IMR-90 (cell line): Measurements from ENCODE around the gene CWC22. TPM values are rescaled to one million over a fixed set of nuclear protein-coding genes. Genes with fewer than 3 reads are reported as not detected.

Experiments
- ATAC-seq: fragments of 200-7000 bp; cut with Tn5 transposase; 2 replicates; pipeline ENCODE4 v1.9.1; 2020; ENCODE audit warnings: low read depth, mild to moderate bottlenecking, moderate library complexity
- BruUV-seq: library from RNA; stranded (reverse); fragments of 400-500 nt; replicated peaks from 2 replicates; lab custom pipeline; 2021; lab: Mats Ljungman, UMichigan
- CTCF ChIA-PET: fragments of 300-600 bp; formaldehyde crosslinking; extraction: SDS; loops from one replicate; lab custom pipeline; 2021; ENCODE audit warnings: antibody characterized with exemption; lab: Yijun Ruan, JAX
- POLR2A ChIA-PET: fragments of 300-600 bp; sonication (Branson Sonifier 250); formaldehyde crosslinking; loops from one replicate; lab custom pipeline; 2022; ENCODE audit warnings: antibody characterized with exemption; ENCODE audit not compliant: unreplicated experiment; lab: Charles Lee
- DNase-seq: peaks from one replicate; pipeline ENCODE4 v3.0.0; 2013
- H2AFZ ChIP-seq: replicated peaks from 2 replicates; pipeline ENCODE3; 2013; ENCODE audit warnings: low read length, mild to moderate bottlenecking; ENCODE audit not compliant: poor library complexity
- H2AK5ac ChIP-seq: 2 replicates; pipeline ENCODE4 v1.6.1; 2013; ENCODE audit warnings: low read depth, low read length, inconsistent platforms
- H2AK9ac ChIP-seq: replicated peaks from 2 replicates; pipeline ENCODE3; 2013; ENCODE audit warnings: mild to moderate bottlenecking, low read depth, low read length, moderate library complexity; ENCODE audit not compliant: poor library complexity
- H2BK120ac ChIP-seq: 2 replicates; pipeline ENCODE4 v1.6.1; 2013; ENCODE audit warnings: low read depth, low read length, inconsistent platforms
- H2BK15ac ChIP-seq: 3 replicates; pipeline ENCODE4 v1.6.1; 2013; ENCODE audit warnings: low read depth, low read length, inconsistent platforms
- H2BK20ac ChIP-seq: 2 replicates; pipeline ENCODE4 v1.6.1; 2013; ENCODE audit warnings: low read depth, mild to moderate bottlenecking, inconsistent platforms, low read length, moderate library complexity
- H2BK5ac ChIP-seq: 2 replicates; pipeline ENCODE4 v1.6.1; 2013; ENCODE audit warnings: mild to moderate bottlenecking, low read depth, low read length, inconsistent platforms; ENCODE audit not compliant: poor library complexity, severe bottlenecking
- H3K14ac ChIP-seq: replicated peaks from 2 replicates; pipeline ENCODE4 v1.6.1; 2013; ENCODE audit warnings: low read depth, low read length, inconsistent platforms
- H3K18ac ChIP-seq: 2 replicates; pipeline ENCODE4 v1.6.1; 2013; ENCODE audit warnings: low read depth, low read length, control low read depth
- H3K23ac ChIP-seq: 2 replicates; pipeline ENCODE4 v1.6.1; 2013; ENCODE audit warnings: low read depth, low read length, inconsistent platforms
- H3K27ac ChIP-seq: 2 replicates; pipeline ENCODE4 v1.5.1; 2013; ENCODE audit warnings: mild to moderate bottlenecking, control low read depth, low read length; ENCODE audit not compliant: insufficient read depth
- H3K27me3 ChIP-seq: 2 replicates; pipeline ENCODE4 v1.6.1; 2013; ENCODE audit warnings: low read length; ENCODE audit not compliant: control insufficient read depth, insufficient read depth
- H3K36me3 ChIP-seq: 2 replicates; pipeline ENCODE4 v1.6.1; 2013; ENCODE audit warnings: low read length, mixed read lengths; ENCODE audit not compliant: control insufficient read depth, insufficient read depth
- H3K4ac ChIP-seq: 2 replicates; pipeline ENCODE4 v1.6.1; 2013; ENCODE audit warnings: low read depth, low read length, inconsistent platforms
- H3K4me1 ChIP-seq: 2 replicates; pipeline ENCODE4 v1.6.1; 2013; ENCODE audit warnings: low read length, mixed read lengths; ENCODE audit not compliant: control insufficient read depth, insufficient read depth
- H3K4me2 ChIP-seq: 2 replicates; pipeline ENCODE4 v1.6.1; 2013; ENCODE audit warnings: low read depth, mild to moderate bottlenecking, control low read depth, low read length, moderate library complexity
- H3K4me3 ChIP-seq: 2 replicates; pipeline ENCODE4 v1.5.1; 2013; ENCODE audit warnings: low read depth, mild to moderate bottlenecking, control low read depth, low read length, moderate library complexity; ENCODE audit not compliant: insufficient read depth
- H3K56ac ChIP-seq: 2 replicates; pipeline ENCODE4 v1.6.1; 2013; ENCODE audit warnings: low read length, inconsistent platforms; ENCODE audit not compliant: insufficient read depth; ENCODE audit errors: extremely low read depth
- H3K79me1 ChIP-seq, 2 experiments: 2 replicates each; pipeline ENCODE4 v1.6.1; 2013; ENCODE audit warnings: low read length in 2 of 2, inconsistent platforms in 1 of 2, low read depth in 1 of 2
- H3K9ac ChIP-seq: 2 replicates; pipeline ENCODE4 v1.6.1; 2013; ENCODE audit warnings: low read depth, low read length, control low read depth
- H3K9me1 ChIP-seq: 2 replicates; pipeline ENCODE4 v1.6.1; 2013; ENCODE audit warnings: low read length, inconsistent platforms; ENCODE audit not compliant: insufficient read depth
- H3K9me3 ChIP-seq: 2 replicates; pipeline ENCODE4 v1.6.1; 2013; ENCODE audit warnings: low read length; ENCODE audit not compliant: control insufficient read depth, insufficient read depth
- H4K20me1 ChIP-seq: 2 replicates; pipeline ENCODE4 v1.6.1; 2013; ENCODE audit warnings: low read length, inconsistent platforms; ENCODE audit not compliant: insufficient read depth
- H4K5ac ChIP-seq: 2 replicates; pipeline ENCODE4 v1.6.1; 2013; ENCODE audit warnings: mild to moderate bottlenecking, low read depth, low read length, control low read depth
- H4K8ac ChIP-seq, 2 experiments: 2 replicates each; pipeline ENCODE4 v1.6.1; 2013; ENCODE audit warnings: low read depth in 2 of 2, low read length in 2 of 2, control low read depth in 1 of 2, inconsistent platforms in 1 of 2
- H4K91ac ChIP-seq: 2 replicates; pipeline ENCODE4 v1.6.1; 2013; ENCODE audit warnings: low read depth, low read length, inconsistent platforms; ENCODE audit not compliant: insufficient read depth
- BHLHE40 ChIP-seq: fragments of 150-350 bp; IDR thresholded peaks from 2 replicates; pipeline ENCODE4 v1.6.1; 2016; ENCODE audit warnings: mild to moderate bottlenecking, low read depth, low read length
- CEBPB ChIP-seq: IDR thresholded peaks from 2 replicates; pipeline ENCODE4 v1.6.1; 2012; ENCODE audit warnings: low read depth, low read length, improper control_type of control experiment
- CHD1 ChIP-seq: IDR thresholded peaks from 2 replicates; pipeline ENCODE4 v1.6.1; 2012; ENCODE audit warnings: low read depth, low read length, improper control_type of control experiment
- CTCF ChIP-seq: conservative IDR thresholded peaks from 2 replicates; pipeline ENCODE4 v1.5.1; 2012; ENCODE audit warnings: mild to moderate bottlenecking, low read depth, low read length, improper control_type of control experiment
- ELK1 ChIP-seq: fragments of 150-350 bp; IDR thresholded peaks from 2 replicates; pipeline ENCODE4 v1.6.1; 2016; ENCODE audit warnings: low read depth, mild to moderate bottlenecking, low read length, moderate library complexity, borderline replicate concordance
- FOS ChIP-seq: fragments of 150-350 bp; IDR thresholded peaks from 2 replicates; pipeline ENCODE4 v1.6.1; 2016; ENCODE audit warnings: low read depth, low read length
- MAFK ChIP-seq: IDR thresholded peaks from 2 replicates; pipeline ENCODE4 v1.6.1; 2012; ENCODE audit warnings: low read depth, low read length, improper control_type of control experiment
- MAZ ChIP-seq: IDR thresholded peaks from 2 replicates; pipeline ENCODE4 v1.6.1; 2012; ENCODE audit warnings: low read depth, mild to moderate bottlenecking, low read length, improper control_type of control experiment, moderate library complexity, borderline replicate concordance
- MXI1 ChIP-seq: IDR thresholded peaks from 2 replicates; pipeline ENCODE4 v1.6.1; 2012; ENCODE audit warnings: low read depth, mild to moderate bottlenecking, low read length, moderate library complexity, borderline replicate concordance
- NFE2L2 ChIP-seq: fragments of 150-350 bp; IDR thresholded peaks from 2 replicates; pipeline ENCODE4 v1.6.1; 2016; ENCODE audit warnings: low read depth, mild to moderate bottlenecking, low read length
- POLR2A ChIP-seq: IDR thresholded peaks from 2 replicates; pipeline ENCODE4 v1.6.1; 2012; ENCODE audit warnings: mild to moderate bottlenecking, low read depth, low read length
- RAD21 ChIP-seq: IDR thresholded peaks from 2 replicates; pipeline ENCODE4 v1.6.1; 2012; ENCODE audit warnings: low read length, improper control_type of control experiment
- RCOR1 ChIP-seq: IDR thresholded peaks from 2 replicates; pipeline ENCODE4 v1.6.1; 2012; ENCODE audit warnings: mild to moderate bottlenecking, low read length, improper control_type of control experiment; ENCODE audit not compliant: insufficient replicate concordance
- RFX5 ChIP-seq: IDR thresholded peaks from 2 replicates; pipeline ENCODE4 v1.8.0; 2012; ENCODE audit warnings: low read depth, mild to moderate bottlenecking, low read length, moderate library complexity
- SMC3 ChIP-seq: fragments of 150-350 bp; IDR thresholded peaks from 2 replicates; pipeline ENCODE4 v1.6.1; 2016; ENCODE audit warnings: low read depth, mild to moderate bottlenecking, antibody characterized with exemption, low read length, moderate library complexity
- USF2 ChIP-seq: fragments of 150-350 bp; IDR thresholded peaks from 2 replicates; pipeline ENCODE4 v1.6.1; 2017; ENCODE audit warnings: mild to moderate bottlenecking, antibody characterized with exemption, low read length, low read depth
- WGBS, 2 experiments: methylation state at CpG; one replicate each; pipeline versions ENCODE4 v1.1.5 to v1.1.7; 2013; ENCODE audit warnings: missing lambda C conversion rate in 2 of 2; ENCODE audit not compliant: insufficient read length in 1 of 2; ENCODE audit errors: extremely low coverage in 2 of 2; 5-methylcytosine and 5-hydroxymethylcytosine counted together
- dilution Hi-C: fragments of 300-500 bp; cut with HindIII; formaldehyde crosslinking; loops from one replicate; pipeline ENCODE4 v1.14.3; 2018; ENCODE audit warnings: low sequenced_read_pairs; ENCODE audit not compliant: unreplicated experiment
- in situ Hi-C: fragments of 300-500 bp; cut with MboI; formaldehyde crosslinking; loops from 3 replicates; pipeline ENCODE4 v1.14.3; 2019; ENCODE audit warnings: low sequenced_read_pairs, inconsistent platforms, mixed read lengths
- intact Hi-C: fragments of 100-400 bp; cut with micrococcal nuclease; formaldehyde crosslinking; loops from 2 replicates; pipeline ENCODE4 v1.10.0; 2022
- polyA plus RNA-seq, 3 experiments: library from polyadenylated mRNA; depleted of rRNA; stranded (reverse); fragments of >200 nt; gene quantifications; 2 replicates each; pipeline ENCODE4 v1.2.3, GENCODE V29; 2012; ENCODE audit warnings: low replicate concordance in 1 of 3
- total RNA-seq: library from RNA; depleted of rRNA; stranded (reverse); fragments of >200 nt; gene quantifications from 2 replicates; pipeline ENCODE4 v1.2.3, GENCODE V29; 2012

CWC22 gene
- total and polyA plus RNA-seq, 2 of the 4 experiments (the other 2 are of a cell fraction): 4.5 to 17.9 TPM

- WGBS, 2 experiments: no CpG with 5 or more reads among the region's 4 CpGs
- no TSS peak for BruUV-seq
- no peak overlapping the region for H2BK20ac ChIP-seq
- no peak overlapping the region for H4K8ac ChIP-seq
- H3K9me3 ChIP-seq: no peaks in the 10 kb centered on the region
- peaks cover 25 to 41% of the 10 kb centered on the region in 2 experiments for H3K79me1 ChIP-seq
- no peaks in the 10 kb centered on the region for H3K36me3 ChIP-seq
- TF ChIP-seq NFE2L2 (no peak), MAZ (no peak), MAFK (no peak), CTCF (no peak), RCOR1 (no peak), ELK1 (no peak), CEBPB (no peak), MXI1 (no peak), USF2 (no peak), BHLHE40 (no peak), SMC3 (no peak), FOS (no peak), RFX5 (no peak), POLR2A (no peak), CHD1 (no peak), RAD21 (no peak)
- H2BK120ac ChIP-seq: no peak overlapping the region
- no peak overlapping the region for H2BK15ac ChIP-seq
- no peak overlapping the region for H2AFZ ChIP-seq
- DNase-seq (no peak), ATAC-seq (no peak)
- H4K91ac ChIP-seq: no peak overlapping the region
- intact Hi-C loops: no loop called here
- H3K56ac ChIP-seq: no peak overlapping the region
- no peak overlapping the region for H2AK9ac ChIP-seq
- no peak overlapping the region for H3K4me2 ChIP-seq
- CTCF ChIA-PET: no interaction called here
- H3K27ac ChIP-seq: no peak overlapping the region
- H2AK5ac ChIP-seq: no peak overlapping the region
- no peaks in the 10 kb centered on the region for H3K27me3 ChIP-seq
- dilution Hi-C loops: no loop called here
- no peak overlapping the region for H4K5ac ChIP-seq
- no peaks in the 10 kb centered on the region for H3K4me1 ChIP-seq
- H3K23ac ChIP-seq: no peak overlapping the region
- no peak overlapping the region for H3K4me3 ChIP-seq
- in situ Hi-C loops: no loop called here
- H3K18ac ChIP-seq: no peak overlapping the region
- no peak overlapping the region for H3K14ac ChIP-seq
- no peak overlapping the region for H3K9ac ChIP-seq
- H2BK5ac ChIP-seq: no peak overlapping the region
- no peak overlapping the region for H3K4ac ChIP-seq
- H3K9me1 ChIP-seq: peaks cover 3% of the 10 kb centered on the region; the same call in 1 of the 2 replicates
- peaks cover 7% of the 10 kb centered on the region; the same call in 1 of the 2 replicates for H4K20me1 ChIP-seq
- POLR2A ChIA-PET: no interaction called here
Measured at GRCh38 chr2:179999000-179999399, 8.1 kb downstream of the CWC22 start.
